Loucy (cell line): ENCODE measurements around the gene ARHGAP6.

Source experiments
- H2AFZ ChIP-seq: fragments of 200-600 bp; sonication (generic); 2 replicates; pipeline ENCODE4 v1.6.0; 2016; ENCODE audit warnings: antibody characterized with exemption, mild to moderate bottlenecking, low read length, moderate library complexity
- H3F3A ChIP-seq: fragments of 200-600 bp; 2 replicates; pipeline ENCODE4 v1.6.0; 2016; ENCODE audit warnings: antibody characterized with exemption, low read depth, mild to moderate bottlenecking
- H3K27me3 ChIP-seq: fragments of 200-600 bp; sonication (generic); 2 replicates; pipeline ENCODE4 v1.6.1; 2014; ENCODE audit warnings: low read length, mild to moderate bottlenecking; ENCODE audit not compliant: insufficient read depth, poor library complexity, severe bottlenecking
- H3K36me3 ChIP-seq: fragments of 200-600 bp; sonication (generic); 2 replicates; pipeline ENCODE4 v1.6.1; 2016; ENCODE audit warnings: low read length; ENCODE audit not compliant: insufficient read depth
- H3K4me1 ChIP-seq: fragments of 200-600 bp; sonication (generic); 2 replicates; pipeline ENCODE4 v1.5.1; 2014; ENCODE audit warnings: low read length, mild to moderate bottlenecking; ENCODE audit not compliant: insufficient read depth, poor library complexity, severe bottlenecking
- H3K4me2 ChIP-seq: fragments of 200-600 bp; sonication (generic); 2 replicates; pipeline ENCODE4 v1.6.0; 2014; ENCODE audit warnings: antibody characterized with exemption, low read length, low read depth, mild to moderate bottlenecking; ENCODE audit not compliant: poor library complexity, severe bottlenecking
- H3K4me3 ChIP-seq: fragments of 200-600 bp; sonication (generic); 2 replicates; pipeline ENCODE4 v1.5.1; 2014; ENCODE audit warnings: low read length, mild to moderate bottlenecking, mixed read lengths; ENCODE audit not compliant: poor library complexity, severe bottlenecking
- H3K79me2 ChIP-seq: fragments of 200-600 bp; sonication (generic); 2 replicates; pipeline ENCODE4 v1.6.1; 2014; ENCODE audit warnings: low read length; ENCODE audit not compliant: insufficient read depth
- H3K9ac ChIP-seq: fragments of 200-600 bp; sonication (generic); 2 replicates; pipeline ENCODE4 v1.6.0; 2014; ENCODE audit warnings: mild to moderate bottlenecking, low read depth, low read length, moderate library complexity; ENCODE audit not compliant: poor library complexity, severe bottlenecking
- H3K9me2 ChIP-seq: fragments of 200-600 bp; sonication (generic); replicated peaks from 2 replicates; pipeline ENCODE4 v1.6.1; 2016; ENCODE audit warnings: low read depth, low read length, mixed read lengths
- H3K9me3 ChIP-seq: fragments of 200-600 bp; sonication (generic); 2 replicates; pipeline ENCODE4 v1.6.1; 2014; ENCODE audit warnings: mild to moderate bottlenecking, antibody characterized with exemption, low read length, low read depth; ENCODE audit not compliant: insufficient read depth
- H4K20me1 ChIP-seq: fragments of 200-600 bp; sonication (generic); 2 replicates; pipeline ENCODE4 v1.6.0; 2014; ENCODE audit warnings: antibody characterized with exemption, low read length, mild to moderate bottlenecking; ENCODE audit not compliant: insufficient read depth, poor library complexity, severe bottlenecking
- CTCF ChIP-seq: fragments of 200-600 bp; sonication (generic); conservative IDR thresholded peaks from 2 replicates; pipeline ENCODE4 v1.5.1; 2014; ENCODE audit warnings: mild to moderate bottlenecking, antibody characterized with exemption, low read length
- EZH2phosphoT487 ChIP-seq: fragments of 200-600 bp; IDR thresholded peaks from 2 replicates; pipeline ENCODE4 v1.6.1; 2018; ENCODE audit warnings: antibody characterized with exemption, mild to moderate bottlenecking, moderate library complexity, borderline replicate concordance

Gene ARHGAP6

GRCh38 chrX:11420851-11421250 lies 244.9 kb downstream of the ARHGAP6 start:
- H3K9me2 ChIP-seq: no peaks in the 10 kb centered on the region
- no peaks in the 10 kb centered on the region for H4K20me1 ChIP-seq
- peaks cover 32% of the 10 kb centered on the region for H3K4me1 ChIP-seq
- H3K9me3 ChIP-seq: no peaks in the 10 kb centered on the region
- H3K36me3 ChIP-seq: no peaks in the 10 kb centered on the region
- H3K9ac ChIP-seq: no peak overlapping the region
- no peak overlapping the region for H2AFZ ChIP-seq
- H3K27me3 ChIP-seq: no peaks in the 10 kb centered on the region
- no peaks in the 10 kb centered on the region for H3F3A ChIP-seq
- TF ChIP-seq EZH2phosphoT487 (no peak), CTCF (no peak)
- H3K4me2 ChIP-seq: no peak overlapping the region
- no peak overlapping the region for H3K4me3 ChIP-seq
- H3K79me2 ChIP-seq: no peaks in the 10 kb centered on the region

GRCh38 chrX:11419102-11419501 lies 246.6 kb downstream of the ARHGAP6 start:
- TF ChIP-seq CTCF (no peak), EZH2phosphoT487 (no peak)
- Histone ChIP-seq H3K9me2 (no peaks in the 10 kb centered on the region), H3K9ac (no peak overlapping the region), H3K9me3 (no peaks in the 10 kb centered on the region), H3K4me1 (peaks cover 43% of the 10 kb centered on the region), H2AFZ (no peak overlapping the region), H3K36me3 (no peaks in the 10 kb centered on the region), H3K4me3 (no peak overlapping the region), H4K20me1 (no peaks in the 10 kb centered on the region), H3K4me2 (no peak overlapping the region), H3F3A (no peaks in the 10 kb centered on the region), H3K27me3 (no peaks in the 10 kb centered on the region), H3K79me2 (no peaks in the 10 kb centered on the region)

GRCh38 chrX:11416600-11416999 lies 249.1 kb downstream of the ARHGAP6 start:
- no peaks in the 10 kb centered on the region for H3K9me3 ChIP-seq
- H3F3A ChIP-seq: no peaks in the 10 kb centered on the region
- H4K20me1 ChIP-seq: no peaks in the 10 kb centered on the region
- peaks cover 44% of the 10 kb centered on the region for H3K4me1 ChIP-seq
- no peaks in the 10 kb centered on the region for H3K9me2 ChIP-seq
- no peaks in the 10 kb centered on the region for H3K36me3 ChIP-seq
- no peaks in the 10 kb centered on the region for H3K79me2 ChIP-seq
- peak overlapping the region; percentile 48 for H3K9ac ChIP-seq
- TF ChIP-seq EZH2phosphoT487 (no peak), CTCF (no peak)
- peak overlapping the region; percentile 71; the same call in 1 of the 2 replicates for H2AFZ ChIP-seq
- peak overlapping the region; percentile 54 for H3K4me3 ChIP-seq
- peak overlapping the region; percentile 77 for H3K4me2 ChIP-seq
- no peaks in the 10 kb centered on the region for H3K27me3 ChIP-seq
